ENCODE data around the gene HMMR. TPM values are rescaled to one million over a fixed set of nuclear protein-coding genes. Genes with fewer than 3 reads are reported as not detected.

The HMMR gene, protein sequence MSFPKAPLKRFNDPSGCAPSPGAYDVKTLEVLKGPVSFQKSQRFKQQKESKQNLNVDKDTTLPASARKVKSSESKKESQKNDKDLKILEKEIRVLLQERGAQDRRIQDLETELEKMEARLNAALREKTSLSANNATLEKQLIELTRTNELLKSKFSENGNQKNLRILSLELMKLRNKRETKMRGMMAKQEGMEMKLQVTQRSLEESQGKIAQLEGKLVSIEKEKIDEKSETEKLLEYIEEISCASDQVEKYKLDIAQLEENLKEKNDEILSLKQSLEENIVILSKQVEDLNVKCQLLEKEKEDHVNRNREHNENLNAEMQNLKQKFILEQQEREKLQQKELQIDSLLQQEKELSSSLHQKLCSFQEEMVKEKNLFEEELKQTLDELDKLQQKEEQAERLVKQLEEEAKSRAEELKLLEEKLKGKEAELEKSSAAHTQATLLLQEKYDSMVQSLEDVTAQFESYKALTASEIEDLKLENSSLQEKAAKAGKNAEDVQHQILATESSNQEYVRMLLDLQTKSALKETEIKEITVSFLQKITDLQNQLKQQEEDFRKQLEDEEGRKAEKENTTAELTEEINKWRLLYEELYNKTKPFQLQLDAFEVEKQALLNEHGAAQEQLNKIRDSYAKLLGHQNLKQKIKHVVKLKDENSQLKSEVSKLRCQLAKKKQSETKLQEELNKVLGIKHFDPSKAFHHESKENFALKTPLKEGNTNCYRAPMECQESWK
- total RNA-seq = 3.1 and 61.5 TPM in 2 replicates

DNA sequence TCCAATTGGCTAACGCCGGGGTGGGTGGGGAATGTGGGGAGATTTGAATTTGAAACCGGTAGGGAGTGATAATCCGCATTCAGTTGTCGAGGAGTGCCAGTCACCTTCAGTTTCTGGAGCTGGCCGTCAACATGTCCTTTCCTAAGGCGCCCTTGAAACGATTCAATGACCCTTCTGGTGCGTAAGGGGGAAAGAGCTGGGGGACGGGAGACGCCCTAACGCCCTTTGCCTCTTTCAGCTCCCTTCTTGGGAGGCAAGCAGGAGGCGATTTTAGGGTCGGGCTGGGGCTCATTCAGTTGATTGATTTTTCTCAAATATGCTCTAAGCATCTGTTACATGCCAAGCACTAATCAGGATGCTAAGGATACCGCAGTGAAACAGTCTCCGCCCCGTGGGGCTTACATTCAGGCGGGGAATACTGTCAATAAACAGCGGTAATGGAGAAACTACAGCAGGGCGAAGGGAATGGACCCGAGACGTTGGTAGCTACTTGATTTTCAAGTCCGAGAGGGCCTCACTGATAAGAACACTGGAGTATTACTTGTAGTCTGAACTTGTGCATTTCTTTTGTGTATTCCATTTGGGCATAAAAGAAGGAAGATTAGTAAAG, at the start of gene HMMR:
TSS of gene HMMR (plus strand) at position 71 of the 610 bp plus-strand sequence. CDS start at position 132, 61 bp downstream.

DNA sequence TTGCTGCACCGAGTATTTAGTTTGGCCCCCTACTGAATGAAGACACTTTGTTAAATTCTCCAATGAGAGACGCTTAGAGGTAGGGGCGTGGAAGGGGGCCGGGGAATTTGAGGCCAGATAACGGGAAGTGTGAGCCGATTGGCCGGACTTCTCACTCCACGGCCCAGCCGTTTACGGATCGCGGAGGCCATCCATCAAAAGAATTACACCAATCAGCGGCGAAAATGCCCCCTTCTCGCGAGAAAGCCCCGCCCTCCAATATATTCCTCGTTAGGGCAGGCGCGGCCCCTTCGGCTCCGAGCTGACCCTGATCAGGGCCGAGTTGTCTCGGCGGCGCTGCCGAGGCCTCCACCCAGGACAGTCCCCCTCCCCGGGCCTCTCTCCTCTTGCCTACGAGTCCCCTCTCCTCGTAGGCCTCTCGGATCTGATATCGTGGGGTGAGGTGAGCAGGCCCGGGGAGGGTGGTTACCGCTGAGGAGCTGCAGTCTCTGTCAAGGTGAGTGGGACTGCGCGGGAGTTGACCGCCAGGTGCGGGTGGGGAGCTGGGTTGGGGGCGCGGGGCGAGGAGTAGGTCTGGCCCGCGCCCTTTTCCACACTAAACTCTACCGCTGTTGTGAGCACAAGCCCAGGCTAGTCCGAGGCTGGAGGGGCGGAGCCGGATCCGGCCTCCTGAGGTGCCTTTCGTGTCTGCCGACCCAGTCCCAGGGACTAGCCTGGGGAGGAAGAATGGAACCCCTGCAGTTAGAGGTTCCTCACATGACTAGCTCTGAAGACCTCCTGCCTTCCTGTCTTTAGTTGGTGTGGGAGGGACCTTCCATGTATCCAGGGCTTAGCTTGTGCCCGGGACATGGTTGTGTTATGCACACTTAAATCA, 22.9 kb upstream of the HMMR start, which contains the start of gene CCNG1:
TSS of gene CCNG1 (plus strand) at position 287 of the 874 bp plus-strand sequence. CDS start 1,662 bp downstream, outside the sequence.

DNA sequence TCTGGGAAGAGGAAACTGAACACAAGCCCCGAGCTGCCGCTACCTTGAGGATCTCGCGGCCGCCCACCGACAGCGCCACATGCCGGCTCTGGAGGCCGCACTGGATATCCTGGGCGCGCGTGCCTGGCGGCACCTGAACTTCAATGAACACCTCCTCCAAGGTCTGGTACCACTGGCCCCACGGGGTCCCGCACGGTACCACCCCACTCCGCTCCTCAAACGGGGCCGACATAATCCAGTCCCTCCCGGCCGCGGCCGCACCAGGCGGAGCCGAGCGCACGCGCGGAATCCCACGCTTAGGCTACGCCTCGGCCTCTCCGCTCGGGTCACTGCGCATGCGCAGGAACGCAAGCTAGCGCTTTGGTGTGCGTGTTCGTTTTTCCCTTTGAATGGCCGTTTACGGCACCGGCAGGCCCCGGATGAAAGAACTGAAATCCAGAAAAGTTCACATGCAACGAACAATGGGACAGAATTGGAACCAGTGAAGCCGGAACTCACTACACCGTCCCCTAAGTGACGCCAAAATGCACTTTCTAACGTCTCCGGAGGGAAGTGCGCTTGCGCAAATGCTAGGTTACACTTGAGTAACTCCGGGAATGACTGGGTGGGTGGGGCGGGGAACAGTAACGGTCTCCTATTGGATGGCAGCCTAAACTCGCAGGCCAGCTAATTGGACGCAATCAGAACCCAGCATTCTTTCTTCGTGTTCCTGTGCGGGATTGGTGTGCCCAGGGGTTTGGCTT, 442 bp upstream of the HMMR start, which contains the start of gene NUDCD2:
TSS of gene NUDCD2 (minus strand) at position 284 of the 743 bp plus-strand sequence. CDS start at position 232, 52 bp downstream.

DNA sequence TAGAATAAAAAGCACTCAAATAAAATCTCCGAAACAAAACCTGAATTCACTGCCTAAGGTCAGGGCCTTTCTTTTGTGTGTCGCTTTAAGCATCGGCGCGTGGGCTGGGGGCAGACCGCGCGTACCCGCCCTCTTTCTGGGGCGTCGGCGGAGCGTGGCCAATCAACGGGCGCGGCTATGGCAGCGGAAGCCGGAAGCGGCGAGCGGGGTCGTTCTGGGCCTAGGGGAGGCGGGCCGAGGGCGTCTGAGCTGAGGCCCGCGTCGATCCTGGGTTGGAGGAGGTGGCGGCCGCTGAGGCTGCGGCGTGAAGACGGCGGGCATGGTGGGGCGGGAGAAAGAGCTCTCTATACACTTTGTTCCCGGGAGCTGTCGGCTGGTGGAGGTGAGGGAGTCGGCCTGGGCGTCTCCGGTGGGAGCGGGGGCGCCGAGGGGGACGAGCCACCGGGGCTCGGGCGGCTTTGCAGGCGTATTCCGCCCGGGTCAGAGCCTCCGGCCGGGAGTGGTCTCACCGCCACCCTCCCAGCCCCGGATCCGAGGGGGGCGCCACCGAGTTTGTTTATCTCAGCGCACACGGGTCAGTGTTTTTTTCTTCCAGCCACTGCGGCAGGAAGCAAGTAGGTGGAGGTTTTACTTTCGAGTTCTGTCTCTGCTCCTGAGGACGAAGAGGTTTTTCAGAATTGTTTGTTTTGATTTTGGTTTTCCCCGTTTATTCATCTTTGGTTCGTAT, 45.1 kb downstream of the HMMR start, which contains the start of gene MAT2B:
TSS of gene MAT2B (plus strand) at position 252 of the 727 bp plus-strand sequence. CDS start at position 320, 68 bp downstream.

Other genes with a start within 250 kb of the HMMR start
- gene CCNG1, start 23.0 kb upstream of the HMMR start, total RNA-seq = 506 and 507 TPM in 2 replicates
- 3.6 and 5.5 TPM in 2 replicates for gene NUDCD2, start 530 bp upstream of the HMMR start, total RNA-seq
- gene MAT2B, start 45.0 kb downstream of the HMMR start, total RNA-seq = 90.3 and 135 TPM in 2 replicates